OCI-LY1 (cell line): Measurements from ENCODE around the gene HKDC1.
"Not testable (repeated sequence)": the region's sequence is repeated elsewhere in the genome, so short reads cannot be mapped to it uniquely, and the experiment has no call there.

Experiments
- H2AFZ ChIP-seq: fragments of 200-600 bp; sonication (generic), shearing (Covaris generic); 2 replicates; pipeline ENCODE4 v1.6.0; 2014; ENCODE audit warnings: antibody characterized with exemption, mild to moderate bottlenecking, low read length
- H3F3A ChIP-seq: fragments of 200-600 bp; sonication (generic), shearing (Covaris generic); 2 replicates; pipeline ENCODE4 v1.6.0; 2014; ENCODE audit warnings: mild to moderate bottlenecking, antibody characterized with exemption, low read length, moderate library complexity; ENCODE audit not compliant: insufficient read depth
- H3K27ac ChIP-seq: fragments of 200-600 bp; sonication (generic); 2 replicates; pipeline ENCODE4 v1.5.1; 2014; ENCODE audit warnings: low read length, mixed run types, mild to moderate bottlenecking, low read depth; ENCODE audit not compliant: poor library complexity, severe bottlenecking
- H3K27me3 ChIP-seq: fragments of 200-600 bp; sonication (generic); 2 replicates; pipeline ENCODE4 v1.6.0; 2014; ENCODE audit warnings: antibody characterized with exemption, mild to moderate bottlenecking, low read length, moderate library complexity; ENCODE audit not compliant: insufficient read depth
- H3K36me3 ChIP-seq: fragments of 200-600 bp; sonication (generic); 2 replicates; pipeline ENCODE4 v1.6.1; 2014; ENCODE audit warnings: mild to moderate bottlenecking, antibody characterized with exemption, low read length, moderate library complexity, mixed read lengths; ENCODE audit not compliant: insufficient read depth
- H3K4me1 ChIP-seq: fragments of 200-600 bp; sonication (generic); 2 replicates; pipeline ENCODE4 v1.5.1; 2014; ENCODE audit warnings: mild to moderate bottlenecking, low read length, moderate library complexity; ENCODE audit not compliant: insufficient read depth, severe bottlenecking
- H3K4me2 ChIP-seq: fragments of 200-600 bp; sonication (generic), shearing (Covaris generic); 2 replicates; pipeline ENCODE4 v1.6.1; 2014; ENCODE audit warnings: low read length
- H3K4me3 ChIP-seq: fragments of 200-600 bp; sonication (generic); 2 replicates; pipeline ENCODE4 v1.5.1; 2014; ENCODE audit warnings: low read length, low read depth, mild to moderate bottlenecking, mixed read lengths; ENCODE audit not compliant: poor library complexity, severe bottlenecking
- H3K79me2 ChIP-seq: fragments of 200-600 bp; shearing (Covaris generic); 2 replicates; pipeline ENCODE4 v1.6.1; 2016; ENCODE audit warnings: mixed run types, low read length, mixed read lengths; ENCODE audit not compliant: insufficient read depth
- H3K9ac ChIP-seq: fragments of 200-600 bp; sonication (generic), shearing (Covaris generic); 2 replicates; pipeline ENCODE4 v1.6.1; 2014; ENCODE audit warnings: mild to moderate bottlenecking, low read length, mixed read lengths
- H3K9me2 ChIP-seq: fragments of 200-600 bp; sonication (generic), shearing (Covaris generic); 2 replicates; pipeline ENCODE4 v1.6.1; 2014; ENCODE audit warnings: low read depth, mild to moderate bottlenecking, low read length, mixed read lengths
- H3K9me3 ChIP-seq: fragments of 200-600 bp; shearing (Covaris generic); 2 replicates; pipeline ENCODE4 v1.6.1; 2014; ENCODE audit warnings: low read length, mixed read lengths
- H4K20me1 ChIP-seq: fragments of 200-600 bp; sonication (generic), shearing (Covaris generic); 2 replicates; pipeline ENCODE4 v1.6.0; 2016; ENCODE audit warnings: mild to moderate bottlenecking, low read length; ENCODE audit not compliant: insufficient read depth
- EZH2 ChIP-seq: fragments of 200-600 bp; sonication (generic), shearing (Covaris generic); IDR thresholded peaks from 2 replicates; pipeline ENCODE4 v1.8.0; 2017; ENCODE audit warnings: borderline replicate concordance, mixed run types, mild to moderate bottlenecking, antibody characterized with exemption, low read length, moderate library complexity, mixed read lengths
- TF ChIP-seq, protein P1 (sequence below): fragments of 200-600 bp; sonication (generic), shearing (Covaris generic); IDR thresholded peaks from 2 replicates; pipeline ENCODE4 v1.5.1; 2017; ENCODE audit warnings: mild to moderate bottlenecking, antibody characterized with exemption, low read length, moderate library complexity, mixed read lengths

Gene HKDC1

DNA sequence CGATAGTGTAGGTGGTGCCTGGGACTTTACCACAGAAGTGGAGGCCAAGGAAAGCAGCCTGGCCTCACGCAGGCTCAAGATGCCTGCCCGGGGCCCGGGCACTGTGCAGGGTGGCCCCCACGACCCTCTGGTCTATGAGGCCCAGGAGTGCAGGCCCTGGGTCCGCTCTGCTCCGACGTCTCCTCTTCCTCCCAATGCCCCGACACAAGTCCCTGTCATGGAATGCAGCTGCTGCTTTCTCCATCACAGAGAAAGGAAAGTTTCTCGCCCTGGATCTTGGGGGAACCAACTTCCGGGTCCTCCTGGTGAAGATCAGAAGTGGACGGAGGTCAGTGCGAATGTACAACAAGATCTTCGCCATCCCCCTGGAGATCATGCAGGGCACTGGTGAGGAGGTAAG, 29.9 kb downstream of the HKDC1 start:
- no peak for TF ChIP-seq EZH2
- TF ChIP-seq, protein P1, sequence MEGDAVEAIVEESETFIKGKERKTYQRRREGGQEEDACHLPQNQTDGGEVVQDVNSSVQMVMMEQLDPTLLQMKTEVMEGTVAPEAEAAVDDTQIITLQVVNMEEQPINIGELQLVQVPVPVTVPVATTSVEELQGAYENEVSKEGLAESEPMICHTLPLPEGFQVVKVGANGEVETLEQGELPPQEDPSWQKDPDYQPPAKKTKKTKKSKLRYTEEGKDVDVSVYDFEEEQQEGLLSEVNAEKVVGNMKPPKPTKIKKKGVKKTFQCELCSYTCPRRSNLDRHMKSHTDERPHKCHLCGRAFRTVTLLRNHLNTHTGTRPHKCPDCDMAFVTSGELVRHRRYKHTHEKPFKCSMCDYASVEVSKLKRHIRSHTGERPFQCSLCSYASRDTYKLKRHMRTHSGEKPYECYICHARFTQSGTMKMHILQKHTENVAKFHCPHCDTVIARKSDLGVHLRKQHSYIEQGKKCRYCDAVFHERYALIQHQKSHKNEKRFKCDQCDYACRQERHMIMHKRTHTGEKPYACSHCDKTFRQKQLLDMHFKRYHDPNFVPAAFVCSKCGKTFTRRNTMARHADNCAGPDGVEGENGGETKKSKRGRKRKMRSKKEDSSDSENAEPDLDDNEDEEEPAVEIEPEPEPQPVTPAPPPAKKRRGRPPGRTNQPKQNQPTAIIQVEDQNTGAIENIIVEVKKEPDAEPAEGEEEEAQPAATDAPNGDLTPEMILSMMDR: no peak
- H3K4me2 ChIP-seq: no peak overlapping the region

DNA sequence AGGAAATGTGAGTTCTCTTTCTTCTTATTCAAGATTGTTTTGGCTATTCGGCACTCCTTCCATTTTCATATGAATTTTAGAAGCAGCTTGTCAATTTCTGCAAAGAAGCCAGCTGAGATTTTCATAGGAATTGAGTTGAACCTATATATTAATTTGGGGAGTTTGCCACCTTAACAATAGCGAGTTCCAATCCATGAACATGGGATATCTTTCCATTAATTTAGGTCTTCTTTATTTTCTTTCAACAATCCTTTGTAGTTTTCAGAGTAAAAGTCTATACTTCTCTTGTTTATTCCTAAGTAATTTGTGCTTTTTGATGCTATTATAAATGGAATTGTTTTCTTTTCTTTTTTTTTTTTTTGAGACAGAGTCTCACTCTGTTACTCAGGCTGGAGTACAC, 31.3 kb downstream of the HKDC1 start:
- H3K4me1 ChIP-seq, H3K9ac ChIP-seq, H3K36me3 ChIP-seq, H3K79me2 ChIP-seq, H2AFZ ChIP-seq, H3K4me3 ChIP-seq, H4K20me1 ChIP-seq, H3K9me2 ChIP-seq, H3K27me3 ChIP-seq, H3K27ac ChIP-seq, H3F3A ChIP-seq, H3K4me2 ChIP-seq, H3K9me3 ChIP-seq: not testable (repeated sequence)

More for the DNA sequence above, 29.9 kb downstream of the HKDC1 start:
- H2AFZ ChIP-seq: no peak overlapping the region
- no peaks in the 10 kb centered on the region; the same call in 1 of the 2 replicates for H3K36me3 ChIP-seq
- H3K9me3 ChIP-seq: no peaks in the 10 kb centered on the region
- H3K4me3 ChIP-seq: no peak overlapping the region
- no peaks in the 10 kb centered on the region for H3K79me2 ChIP-seq
- H3K27me3 ChIP-seq: no peaks in the 10 kb centered on the region
- no peaks in the 10 kb centered on the region for H3K4me1 ChIP-seq
- no peaks in the 10 kb centered on the region for H4K20me1 ChIP-seq
- H3K9ac ChIP-seq: no peak overlapping the region
- H3K27ac ChIP-seq: no peak overlapping the region
- no peaks in the 10 kb centered on the region for H3K9me2 ChIP-seq
- no peaks in the 10 kb centered on the region for H3F3A ChIP-seq

DNA sequence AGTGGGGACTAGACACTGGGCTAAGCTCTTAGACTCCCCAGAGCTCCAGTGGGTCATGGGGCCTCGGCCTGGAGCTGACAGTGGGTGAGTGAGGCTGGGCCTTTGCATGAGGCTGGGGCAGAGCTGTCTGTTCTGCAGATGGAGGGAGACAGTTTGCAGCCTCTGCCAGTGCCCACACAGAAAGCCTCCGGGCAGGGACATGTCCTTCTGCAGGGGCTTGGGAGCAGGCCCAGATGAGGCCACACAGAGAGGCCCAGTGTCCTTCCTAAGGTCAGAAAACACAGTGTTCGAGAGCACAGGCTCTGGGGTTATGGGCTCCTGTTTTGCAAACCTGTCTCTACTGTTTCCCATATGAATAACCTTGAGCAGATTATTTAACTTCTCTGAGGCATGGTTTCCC, 33.0 kb downstream of the HKDC1 start:
- TF ChIP-seq EZH2: no peak
- TF ChIP-seq, protein P1: no peak
- H3K27ac ChIP-seq: no peak overlapping the region
- no peak overlapping the region for H3K9ac ChIP-seq
- H3K4me1 ChIP-seq: no peaks in the 10 kb centered on the region
- no peak overlapping the region for H3K4me3 ChIP-seq
- no peaks in the 10 kb centered on the region for H3K9me2 ChIP-seq
- H3K9me3 ChIP-seq: no peaks in the 10 kb centered on the region
- H3K79me2 ChIP-seq: no peaks in the 10 kb centered on the region
- H3K4me2 ChIP-seq: no peak overlapping the region
- no peaks in the 10 kb centered on the region for H4K20me1 ChIP-seq
- no peak overlapping the region for H2AFZ ChIP-seq
- no peaks in the 10 kb centered on the region; the same call in 1 of the 2 replicates for H3K36me3 ChIP-seq
- H3K27me3 ChIP-seq: no peaks in the 10 kb centered on the region; the same call in 1 of the 2 replicates
- H3F3A ChIP-seq: no peaks in the 10 kb centered on the region

DNA sequence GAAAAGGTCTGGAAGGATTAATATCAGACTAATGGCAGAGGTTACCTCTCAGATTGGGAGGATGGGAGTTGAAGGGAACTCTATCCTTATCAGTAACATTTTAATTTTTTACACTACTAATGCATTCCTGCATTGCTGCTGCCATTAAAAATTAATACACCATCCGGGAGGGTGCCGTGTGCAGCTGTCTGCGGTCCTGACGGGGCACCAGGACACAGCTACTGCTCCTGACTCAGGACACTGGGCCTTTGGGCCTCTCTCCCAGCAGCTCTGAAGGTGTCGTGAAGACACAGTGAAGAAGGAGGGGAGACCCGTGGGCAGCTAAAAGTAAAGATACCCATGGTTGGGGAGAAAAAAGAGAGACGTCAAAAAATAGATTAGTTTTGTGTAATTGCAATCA, 34.7 kb downstream of the HKDC1 start:
- no peak overlapping the region for H3K4me2 ChIP-seq
- H3K4me3 ChIP-seq: no peak overlapping the region
- H3K36me3 ChIP-seq: no peaks in the 10 kb centered on the region; the same call in 1 of the 2 replicates
- peaks cover 6% of the 10 kb centered on the region; the same call in 1 of the 2 replicates for H3K27me3 ChIP-seq
- H4K20me1 ChIP-seq: no peaks in the 10 kb centered on the region
- no peaks in the 10 kb centered on the region for H3K9me2 ChIP-seq
- H3K4me1 ChIP-seq: no peaks in the 10 kb centered on the region
- H3F3A ChIP-seq: no peaks in the 10 kb centered on the region
- H3K9ac ChIP-seq: no peak overlapping the region
- no peak overlapping the region for H3K27ac ChIP-seq
- no peaks in the 10 kb centered on the region for H3K79me2 ChIP-seq
- H2AFZ ChIP-seq: no peak overlapping the region
- no peak for TF ChIP-seq EZH2
- TF ChIP-seq, protein P1: no peak
- peaks cover 2% of the 10 kb centered on the region; the same call in 1 of the 2 replicates for H3K9me3 ChIP-seq
